MM.1S (cell line): ENCODE results near the gene PLCH2.

Experiments
- CTCF ChIP-seq: fragments of 300-600 bp; sonication (generic); IDR thresholded peaks from 2 replicates; pipeline ENCODE4 v1.5.1; 2016; ENCODE audit warnings: antibody characterized with exemption, low read length, mixed read lengths
- EZH2phosphoT487 ChIP-seq: fragments of 300-600 bp; sonication (generic); IDR thresholded peaks from 2 replicates; pipeline ENCODE4 v1.6.1; 2018; ENCODE audit warnings: antibody characterized with exemption, low read length

- TF ChIP-seq CTCF (no peak), EZH2phosphoT487 (no peak)
Measured at GRCh38 chr1:2538872-2539271, 62.8 kb downstream of the PLCH2 start.
